HEK293 (cell line): ENCODE measurements around the gene FBXL4.

Source experiments
- CTCF ChIA-PET: fragments of 350-600 bp; formaldehyde crosslinking; extraction: SDS; loops from one replicate; lab custom pipeline; 2021; ENCODE audit warnings: antibody characterized with exemption; lab: Yijun Ruan, JAX
- POLR2A ChIA-PET: fragments of 300-600 bp; formaldehyde crosslinking; extraction: SDS; loops from one replicate; lab custom pipeline; 2020; ENCODE audit warnings: antibody characterized with exemption, inconsistent platforms; lab: Yijun Ruan, JAX
- H3K27ac ChIP-seq: fragments of 200-500 bp; sonication (Bioruptor generic); 2 replicates; pipeline ENCODE4 v1.5.1; 2014; ENCODE audit warnings: low read depth, low read length, control low read depth, inconsistent platforms; ENCODE audit errors: extremely low read depth
- H3K36me3 ChIP-seq, 2 experiments: fragments of 200-500 bp in 1 of 2; sonication (Bioruptor generic) in 1 of 2; 1 replicate in 1 of 2; 2 replicates in 1 of 2; pipeline ENCODE4 v1.5.1; 2014 to 2017; ENCODE audit warnings: inconsistent platforms in 2 of 2, low read length in 2 of 2; ENCODE audit not compliant: control insufficient read depth in 2 of 2, insufficient read depth in 1 of 2
- H3K4me1 ChIP-seq: fragments of 200-500 bp; sonication (Bioruptor generic); 2 replicates; pipeline ENCODE4 v1.5.1; 2014; ENCODE audit warnings: mild to moderate bottlenecking, low read length, inconsistent platforms; ENCODE audit not compliant: control insufficient read depth, insufficient read depth
- H3K4me3 ChIP-seq: 2 replicates; pipeline ENCODE4 v1.5.1; 2011; ENCODE audit warnings: low read depth, mild to moderate bottlenecking, control low read depth, low read length, moderate library complexity
- H3K9me3 ChIP-seq: fragments of 200-500 bp; sonication (Bioruptor generic); 2 replicates; pipeline ENCODE4 v1.5.1; 2014; ENCODE audit warnings: low read depth, low read length, inconsistent platforms; ENCODE audit not compliant: control insufficient read depth, insufficient read depth
- CTCF ChIP-seq: fragments of 450-650 bp; formaldehyde crosslinking; IDR thresholded peaks from 2 replicates; pipeline ENCODE4 v1.5.1; 2016; ENCODE audit warnings: missing biosample characterization, missing genetic modification characterization
- ELK4 ChIP-seq: IDR thresholded peaks from 2 replicates; pipeline ENCODE4 v1.6.1; 2011; ENCODE audit warnings: mild to moderate bottlenecking, low read depth, low read length, borderline replicate concordance
- KLF17 ChIP-seq: fragments of 450-650 bp; formaldehyde crosslinking; IDR thresholded peaks from 2 replicates; pipeline ENCODE4 v1.5.1; 2016; ENCODE audit warnings: missing biosample characterization, missing genetic modification characterization
- RBAK ChIP-seq: fragments of 450-650 bp; formaldehyde crosslinking; IDR thresholded peaks from 2 replicates; pipeline ENCODE4 v1.5.1; 2016; ENCODE audit warnings: missing biosample characterization, missing genetic modification characterization
- SP7 ChIP-seq: fragments of 450-650 bp; formaldehyde crosslinking; IDR thresholded peaks from 2 replicates; pipeline ENCODE4 v1.5.1; 2016; ENCODE audit warnings: missing biosample characterization, missing genetic modification characterization
- ZBTB17 ChIP-seq: fragments of 450-650 bp; formaldehyde crosslinking; IDR thresholded peaks from 2 replicates; pipeline ENCODE4 v1.5.1; 2016; ENCODE audit warnings: missing biosample characterization, missing genetic modification characterization
- ZBTB20 ChIP-seq: fragments of 450-650 bp; formaldehyde crosslinking; IDR thresholded peaks from 2 replicates; pipeline ENCODE4 v1.5.1; 2016; ENCODE audit warnings: missing biosample characterization, missing genetic modification characterization
- ZBTB26 ChIP-seq: fragments of 450-650 bp; formaldehyde crosslinking; optimal IDR thresholded peaks from 2 replicates; pipeline ENCODE3; 2016; ENCODE audit warnings: missing biosample characterization, mild to moderate bottlenecking, missing genetic modification characterization
- ZFP37 ChIP-seq: fragments of 450-650 bp; formaldehyde crosslinking; IDR thresholded peaks from 2 replicates; pipeline ENCODE4 v1.5.1; 2016; ENCODE audit warnings: missing biosample characterization, missing genetic modification characterization
- ZNF19 ChIP-seq: fragments of 450-650 bp; formaldehyde crosslinking; IDR thresholded peaks from 2 replicates; pipeline ENCODE4; 2016; ENCODE audit warnings: missing biosample characterization, missing genetic modification characterization, low read depth
- ZNF280C ChIP-seq: fragments of 450-650 bp; formaldehyde crosslinking; IDR thresholded peaks from 2 replicates; pipeline ENCODE4 v1.5.1; 2016; ENCODE audit warnings: missing biosample characterization, missing genetic modification characterization
- ZNF623 ChIP-seq: fragments of 450-650 bp; formaldehyde crosslinking; IDR thresholded peaks from 2 replicates; pipeline ENCODE4 v1.5.1; 2016; ENCODE audit warnings: missing biosample characterization, missing genetic modification characterization
- ZNF626 ChIP-seq: fragments of 450-650 bp; sonication (Bioruptor Pico); formaldehyde crosslinking; IDR thresholded peaks from 2 replicates; pipeline ENCODE4 v1.5.1; 2018; ENCODE audit warnings: missing biosample characterization, missing genetic modification characterization, inconsistent platforms
- ZNF692 ChIP-seq: fragments of 450-650 bp; formaldehyde crosslinking; IDR thresholded peaks from 2 replicates; pipeline ENCODE4 v1.5.1; 2016; ENCODE audit warnings: missing biosample characterization, missing genetic modification characterization
- ZNF76 ChIP-seq: fragments of 450-650 bp; formaldehyde crosslinking; IDR thresholded peaks from 2 replicates; pipeline ENCODE4; 2016; ENCODE audit warnings: low read depth, missing biosample characterization, missing genetic modification characterization, borderline replicate concordance
- ZXDB ChIP-seq: fragments of 450-650 bp; formaldehyde crosslinking; IDR thresholded peaks from 2 replicates; pipeline ENCODE4 v1.5.1; 2016; ENCODE audit warnings: missing biosample characterization, missing genetic modification characterization

Gene FBXL4

GRCh38 chr6:98946266-98946878 lies 1.4 kb downstream of the FBXL4 start:
- ChIA-PET CTCF (interaction anchor here (0.7 kb wide), 1 partner anchor 33 kb away, joined by 3 read pairs; no protein-coding TSS in a partner anchor), POLR2A (interaction anchor here (1.0 to 2.3 kb wide), 2 partner anchors 11 to 112 kb away, joined by 3 to 10 read pairs; partner anchors contain the start of gene POU3F2)
- Histone ChIP-seq H3K4me1 (peaks cover 12% of the 10 kb centered on the region), H3K4me3 (peak overlapping the region; percentile 89)
- no peak for TF ChIP-seq RBAK (tag by site-specific recombination)
- 0 out of 2 replicates have a peak, but pooled peaks have one; percentile 3 for TF ChIP-seq ZBTB20 (tag by site-specific recombination)
- TF ChIP-seq, all 188 proteins: peak for 1
- no peaks in the 10 kb centered on the region for H3K9me3 ChIP-seq
- H3K36me3 ChIP-seq = no peaks in the 10 kb centered on the region
- no peak overlapping the region for H3K27ac ChIP-seq

GRCh38 chr6:98945311-98946115 lies 2.2 kb downstream of the FBXL4 start:
- peaks cover 12% of the 10 kb centered on the region for H3K4me1 ChIP-seq
- TF ChIP-seq KLF17 (tag by site-specific recombination) = no peak
- TF ChIP-seq ZNF692 (tag by site-specific recombination) = no peak
- no peak for TF ChIP-seq ELK4
- TF ChIP-seq SP7 (tag by site-specific recombination) = no peak
- H3K27ac ChIP-seq = no peak overlapping the region
- no peaks in the 10 kb centered on the region for H3K9me3 ChIP-seq
- no peaks in the 10 kb centered on the region for H3K36me3 ChIP-seq
- H3K4me3 ChIP-seq = no peak overlapping the region; the same call in 1 of the 2 replicates
- ChIA-PET CTCF (interaction anchor here (1.0 kb wide), 1 partner anchor 50 kb away, joined by 4 read pairs; no protein-coding TSS in a partner anchor), POLR2A (interaction anchor here (1.2 kb wide), 1 partner anchor 111 kb away, joined by 6 read pairs; the partner anchor contains the start of gene POU3F2)

GRCh38 chr6:98944598-98945081 lies 3.1 kb downstream of the FBXL4 start:
- ChIA-PET CTCF (interaction anchor here (0.7 to 1.0 kb wide), 3 partner anchors 50 to 356 kb away, joined by 3 to 4 read pairs (median 3); no protein-coding TSS in a partner anchor), POLR2A (interaction anchor here (1.2 kb wide), 1 partner anchor 110 kb away, joined by 6 read pairs; the partner anchor contains the start of gene POU3F2)
- Histone ChIP-seq H3K27ac (no peak overlapping the region), H3K36me3 (no peaks in the 10 kb centered on the region), H3K4me1 (peaks cover 12% of the 10 kb centered on the region), H3K9me3 (no peaks in the 10 kb centered on the region), H3K4me3 (no peak overlapping the region)
- TF ChIP-seq ZNF623 (no peak), ZNF626 (no peak), ZNF19 (no peak), ZBTB26 (tag by site-specific recombination) (no peak), ZBTB20 (tag by site-specific recombination) (peak; percentile 60; the same call in 1 of the 2 replicates), ZNF692 (tag by site-specific recombination) (no peak), ZNF76 (tag by site-specific recombination) (no peak), ZBTB17 (tag by site-specific recombination) (no peak), ZNF280C (tag by site-specific recombination) (no peak), CTCF (tag by site-specific recombination) (no peak), ZFP37 (tag by site-specific recombination) (no peak), ZXDB (tag by site-specific recombination) (peak; percentile 56; the same call in 1 of the 2 replicates)
